ENCODE data around the gene MRPS21.
"Not testable (repeated sequence)": the region's sequence is repeated elsewhere in the genome, so short reads cannot be mapped to it uniquely, and the experiment has no call there.

MRPS21 gene

DNA sequence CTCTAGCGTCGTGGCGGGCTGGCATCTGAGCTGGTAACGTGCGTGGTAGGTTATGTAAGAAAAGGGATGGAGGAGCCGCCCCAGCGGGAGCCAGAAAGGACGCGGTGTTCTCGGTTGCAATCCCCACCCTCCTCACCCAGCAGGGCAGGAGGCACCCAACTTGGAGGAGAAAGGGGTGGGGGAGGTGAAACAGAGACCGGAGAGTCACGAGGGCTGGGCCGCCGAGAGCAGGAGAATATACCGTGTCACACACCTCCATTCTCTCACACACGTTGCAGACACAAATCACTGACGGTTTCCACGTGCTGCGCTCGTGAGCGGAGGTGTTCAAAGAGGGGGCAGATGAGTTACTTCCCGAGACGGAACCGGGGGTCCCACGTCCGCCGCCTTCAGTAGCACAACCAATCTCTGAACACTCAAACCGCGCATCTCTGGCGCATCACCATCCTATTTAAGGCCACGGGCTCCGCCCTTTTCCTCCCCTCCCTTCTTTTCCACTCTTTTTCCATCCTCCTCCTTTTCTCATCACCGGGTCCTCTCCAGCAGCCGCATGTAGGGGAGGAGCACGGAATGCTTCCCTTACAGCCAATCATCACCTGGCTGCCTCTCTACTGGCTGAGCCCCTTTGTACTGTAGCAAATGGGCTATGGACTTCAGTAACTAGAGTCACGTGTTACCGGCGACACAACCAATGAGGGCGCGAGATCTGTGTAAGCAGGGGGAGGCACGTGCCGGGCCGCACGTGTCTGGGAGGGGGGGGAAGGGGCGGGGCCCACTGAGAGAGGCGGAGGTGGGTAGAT, 11.7 kb upstream of the MRPS21 start, which contains the start of gene CIART:
CIART (plus strand) TSS at position 797 of the 800 bp plus-strand sequence. CDS start 714 bp downstream, outside the sequence.
- DNase-seq = peak; percentile 96

DNA sequence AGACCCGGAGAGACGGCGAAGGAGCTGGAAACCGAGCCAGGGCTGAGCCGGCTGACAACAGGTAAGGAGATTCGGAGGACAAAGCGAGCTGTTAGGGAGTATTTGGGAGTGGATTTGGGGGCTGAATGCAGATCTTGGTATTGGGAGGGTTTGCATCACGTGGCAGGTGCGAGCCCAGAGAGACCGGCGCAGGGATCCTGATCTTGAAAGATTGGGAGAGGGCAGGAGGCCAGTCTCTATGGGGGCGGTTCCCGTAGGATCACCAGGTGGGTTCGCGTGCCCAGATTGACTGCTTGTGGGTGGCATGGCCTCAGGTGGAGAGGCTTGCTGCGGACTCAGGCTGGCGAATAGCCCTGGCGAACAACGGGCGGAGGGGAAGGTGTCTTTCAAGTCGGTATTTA, 11.1 kb upstream of the MRPS21 start:
- DNase-seq = no peak

DNA sequence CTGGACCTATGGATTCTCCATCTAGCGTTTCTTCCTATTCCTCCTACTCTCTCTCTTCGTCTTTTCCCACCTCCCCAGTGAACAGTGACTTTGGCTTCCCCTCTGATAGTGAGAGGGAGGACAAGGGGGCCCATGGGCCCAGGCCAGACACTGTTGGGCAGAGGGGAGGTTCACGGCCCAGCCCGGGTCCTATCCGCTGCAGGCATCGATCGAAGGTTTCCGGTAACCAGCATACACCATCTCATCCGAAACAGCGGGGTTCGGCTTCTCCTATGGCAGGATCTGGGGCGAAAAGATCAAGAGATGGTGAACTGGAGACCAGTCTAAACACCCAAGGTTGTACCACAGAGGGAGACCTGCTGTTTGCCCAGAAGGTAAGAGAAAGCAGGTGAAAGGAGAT, 10.4 kb upstream of the MRPS21 start:
- no peak for DNase-seq

- DNase-seq = no peak
These were observed 5.3 kb upstream of the MRPS21 start for GRCh38 chr1:150288382-150288781.

DNA sequence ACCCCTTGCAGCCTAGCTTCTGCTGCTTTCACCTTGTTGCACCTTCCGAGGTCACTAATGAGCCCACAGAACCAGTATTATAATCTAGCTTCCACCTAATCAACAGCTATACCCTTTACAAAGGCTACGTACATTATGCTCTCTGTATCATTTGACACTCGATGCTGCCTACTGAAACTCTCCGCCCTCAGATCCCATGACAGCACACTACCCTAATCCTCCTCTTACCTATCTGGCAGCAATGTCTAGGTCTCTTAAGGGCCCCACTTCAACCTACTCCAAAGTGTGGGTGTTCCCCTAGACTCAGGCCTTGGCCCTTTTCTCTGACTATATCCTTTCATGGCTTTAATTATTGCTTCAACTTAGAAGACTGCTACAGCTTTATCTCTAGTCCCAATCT, 4.8 kb upstream of the MRPS21 start:
- DNase-seq = no peak

DNA sequence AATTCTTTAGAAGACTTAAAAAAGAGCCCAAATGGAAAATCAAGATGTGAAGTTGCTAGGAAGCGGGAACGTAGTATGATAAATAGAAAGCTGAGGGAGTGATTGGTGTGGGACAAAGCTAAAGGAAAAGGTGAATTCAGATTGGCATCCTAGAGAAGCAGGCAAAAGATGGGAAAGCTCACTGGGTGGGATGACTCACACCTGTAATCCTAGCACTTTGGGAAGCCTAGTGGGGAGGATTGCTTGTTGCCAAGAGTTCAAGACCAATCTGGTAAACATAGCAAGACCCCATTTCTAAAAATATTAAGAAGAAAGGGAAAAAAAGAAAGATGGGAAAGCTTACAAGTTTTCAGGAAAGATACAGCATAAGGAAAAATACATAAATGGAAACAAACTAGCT, 1.8 kb downstream of the MRPS21 start:
- no peak for DNase-seq

DNA sequence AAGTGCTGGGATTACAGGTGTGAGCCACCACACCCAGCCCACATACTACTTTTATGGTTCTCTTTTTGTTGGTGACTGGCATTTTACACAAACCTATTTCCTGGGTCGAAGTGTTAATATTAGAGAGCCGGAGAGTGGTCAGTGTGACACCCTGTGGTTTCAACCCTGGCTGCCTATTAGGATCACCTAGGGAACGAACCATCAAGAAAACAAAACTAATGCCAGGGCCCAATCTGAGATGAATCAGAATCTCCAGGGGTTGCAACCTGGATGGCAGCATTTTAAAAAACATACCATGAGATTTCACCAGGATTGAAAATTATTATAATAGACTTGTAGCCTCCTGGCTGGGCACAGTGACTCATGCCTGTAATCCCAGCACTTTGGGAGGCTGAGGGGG, 6.1 kb downstream of the MRPS21 start:
- no peak for DNase-seq

DNA sequence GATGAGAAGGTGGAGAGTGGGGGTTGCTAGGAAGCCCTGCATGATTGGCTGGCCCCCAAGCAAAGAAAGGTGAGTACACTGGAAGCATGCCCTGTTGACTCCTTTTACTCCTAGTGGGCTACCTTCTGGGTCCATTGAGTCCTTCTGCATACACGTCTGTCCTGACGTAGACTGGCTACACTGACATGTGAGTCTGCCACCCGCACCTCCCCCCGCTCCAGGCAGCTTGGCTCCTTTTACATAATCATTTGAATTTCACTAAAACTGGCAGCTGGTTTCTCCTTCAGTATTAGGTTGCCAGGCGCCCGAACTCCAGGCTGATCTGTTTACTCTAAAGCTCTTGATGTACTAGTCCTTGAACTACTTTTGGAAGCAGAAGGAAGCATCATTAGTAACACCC, 8.7 kb downstream of the MRPS21 start:
- no peak for DNase-seq

GRCh38 chr1:150302902-150303301, 9.2 kb downstream of the MRPS21 start:
- DNase-seq = no peak

- not testable (repeated sequence) for DNase-seq
These were observed 14.9 kb downstream of the MRPS21 start for GRCh38 chr1:150308585-150308984.

DNA sequence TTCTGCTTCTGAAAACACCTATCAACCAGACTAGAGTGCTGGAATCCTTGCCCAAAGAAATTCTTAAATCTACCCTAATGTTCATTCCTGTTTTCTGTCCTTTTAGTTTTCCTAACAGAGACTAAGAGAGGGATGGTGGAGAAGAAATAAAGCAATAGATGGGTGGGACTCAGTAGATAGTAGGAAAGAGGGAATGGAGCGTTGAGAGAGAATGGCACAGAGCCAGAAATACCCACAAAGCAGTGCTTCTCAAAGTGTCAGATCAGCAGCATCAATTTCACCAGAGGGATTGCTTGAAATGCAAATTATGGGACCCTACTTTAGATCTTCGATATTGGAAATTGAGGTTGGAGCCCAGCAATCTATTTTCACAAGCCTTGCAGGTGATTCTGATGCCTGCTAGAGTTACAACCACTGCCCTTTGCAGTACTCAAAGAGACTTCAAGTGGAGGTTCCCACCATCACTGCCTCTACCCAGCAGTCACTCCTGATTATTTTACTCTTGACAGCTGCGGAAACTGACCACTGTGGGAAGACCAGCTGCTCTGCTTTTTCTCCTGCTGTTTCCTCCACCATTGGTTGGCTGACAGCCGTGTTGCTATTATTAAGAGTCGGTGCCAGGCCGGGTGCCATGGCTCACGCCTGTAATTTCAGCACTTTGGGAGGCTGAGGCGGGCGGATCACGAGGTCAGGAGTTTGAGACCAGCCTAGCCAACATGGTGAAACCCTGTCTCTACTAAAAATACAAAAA, 16.3 kb downstream of the MRPS21 start:
- peak; percentile 64 for DNase-seq

GRCh38 chr1:150311762-150312161, 18.1 kb downstream of the MRPS21 start:
- DNase-seq = no peak

- not testable (repeated sequence) for DNase-seq
These were observed 21.0 kb downstream of the MRPS21 start for GRCh38 chr1:150314691-150315090.

DNA sequence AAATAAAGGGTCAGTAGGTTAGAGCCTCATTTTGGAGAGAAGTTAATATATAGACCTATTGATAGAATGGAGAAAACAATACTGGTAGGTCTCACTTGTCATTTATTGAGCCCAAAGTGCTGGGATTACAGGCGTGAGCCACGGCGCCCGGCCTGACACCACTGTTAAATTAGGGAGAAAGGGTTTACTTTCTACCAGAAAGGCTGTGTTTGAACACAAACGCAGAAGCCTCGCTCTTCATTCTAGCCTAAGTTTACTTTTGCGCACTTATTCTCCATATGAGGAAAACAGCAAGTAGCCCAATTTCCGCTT, 27.0 kb downstream of the MRPS21 start:
- no peak for DNase-seq

DNA sequence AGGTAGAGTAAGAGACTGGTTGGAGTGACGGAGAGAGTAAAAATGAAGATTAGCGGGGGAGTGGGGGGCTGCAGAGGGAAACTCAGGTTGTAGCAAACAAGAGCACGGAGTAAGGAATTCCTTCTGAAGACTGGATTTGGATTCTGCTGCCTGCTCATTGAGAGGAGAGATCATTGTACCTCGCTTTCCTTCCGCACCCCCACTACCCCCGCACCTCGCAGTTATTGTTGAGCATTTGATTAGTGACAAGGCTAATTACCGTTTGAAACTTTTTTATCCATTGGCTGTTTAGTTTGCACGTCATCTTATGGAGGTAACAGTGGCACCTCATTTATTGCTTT, 28.1 kb downstream of the MRPS21 start:
- peak; percentile 20 for DNase-seq

GRCh38 chr1:150322310-150322709, 28.6 kb downstream of the MRPS21 start:
- no peak for DNase-seq

DNA sequence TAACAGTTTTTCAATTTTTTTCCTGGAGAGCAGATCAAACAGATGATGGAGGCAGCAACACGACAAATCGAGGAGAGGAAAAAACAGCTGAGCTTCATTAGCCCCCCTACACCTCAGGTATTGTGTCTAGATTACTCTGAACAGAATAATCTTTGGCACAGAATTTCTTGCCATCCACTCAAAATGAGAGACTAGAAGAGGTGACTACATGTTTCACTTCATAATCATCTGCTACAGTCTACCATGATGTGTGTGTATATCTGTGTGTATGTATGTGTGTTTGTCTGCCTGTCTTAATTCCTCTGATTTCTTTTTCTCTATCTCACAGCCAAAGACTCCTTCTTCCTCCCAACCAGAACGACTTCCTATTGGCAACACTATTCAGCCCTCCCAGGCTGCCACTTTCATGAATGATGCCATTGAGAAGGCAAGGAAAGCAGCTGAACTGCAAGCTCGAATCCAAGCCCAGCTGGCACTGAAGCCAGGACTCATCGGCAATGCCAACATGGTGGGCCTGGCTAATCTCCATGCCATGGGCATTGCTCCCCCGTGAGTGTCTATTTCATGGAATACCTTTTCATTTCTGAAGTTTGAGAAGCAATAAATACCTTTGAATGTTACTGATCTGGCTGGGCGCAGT, 39.1 kb downstream of the MRPS21 start:
- DNase-seq = no peak

- no peak for DNase-seq
These were observed 52.7 kb downstream of the MRPS21 start for GRCh38 chr1:150346316-150346715.

DNA sequence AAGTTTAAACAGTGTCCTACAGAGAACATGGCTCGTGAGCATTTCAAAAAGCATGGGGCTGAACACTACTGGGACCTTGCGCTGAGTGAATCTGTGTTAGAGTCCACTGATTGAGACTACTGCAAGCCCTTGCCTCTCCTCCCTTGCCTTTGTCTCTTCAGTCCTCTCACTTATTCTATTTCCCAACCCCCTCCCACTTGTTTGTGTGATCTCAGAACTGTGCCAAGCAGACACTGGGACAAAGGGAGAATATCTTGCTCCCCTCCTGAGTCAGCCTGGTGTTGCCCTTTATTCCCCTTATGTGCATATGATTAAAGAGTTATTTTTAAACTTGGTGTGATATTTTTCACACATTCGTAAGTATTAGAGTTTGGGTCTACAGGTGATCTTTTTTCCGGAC, 59.2 kb downstream of the MRPS21 start:
- DNase-seq = no peak
